PC-3 (cell line): ENCODE data around the gene ACYP2.

ENCODE experiments used
- CTCF ChIP-seq: fragments of 300-600 bp; sonication (generic); conservative IDR thresholded peaks from 2 replicates; pipeline ENCODE4 v1.5.1; 2017; ENCODE audit warnings: antibody characterized with exemption, low read depth, mild to moderate bottlenecking, low read length
- EZH2 ChIP-seq: fragments of 300-600 bp; sonication (generic); IDR thresholded peaks from one replicate; pipeline ENCODE4 v1.6.1; 2017; ENCODE audit warnings: antibody characterized with exemption, mild to moderate bottlenecking, low read length; ENCODE audit not compliant: unreplicated experiment

GRCh38 chr2:54100772-54101171, 14.6 kb upstream of the ACYP2 start:
- TF ChIP-seq CTCF (no peak), EZH2 (no peak)
